Common myeloid progenitor, CD34-positive (primary cell): ENCODE measurements around the gene KHDC3L.

ENCODE experiments used
- CTCF ChIA-PET: fragments of 350-600 bp; sonication (Branson Sonifier 250); formaldehyde crosslinking; loops from one replicate; lab custom pipeline; 2021; ENCODE audit warnings: antibody characterized with exemption; lab: Charles Lee
- POLR2A ChIA-PET: fragments of 350-600 bp; sonication (Branson Sonifier 250); formaldehyde crosslinking; loops from one replicate; lab custom pipeline; 2021; ENCODE audit warnings: antibody characterized with exemption; lab: Charles Lee
- DNase-seq, 3 donors: peaks; one replicate each; pipeline versions ENCODE4 v3.0.0 to v3.0.0-alpha.2; 2013
- H3K27ac ChIP-seq, 2 experiments: 1 replicate in 1 of 2; 2 replicates in 1 of 2; pipeline ENCODE4 v1.7.0; 2013; ENCODE audit warnings: inconsistent platforms in 2 of 2, low read length in 2 of 2, mild to moderate bottlenecking in 2 of 2, low read depth in 1 of 2, moderate library complexity in 1 of 2; ENCODE audit not compliant: severe bottlenecking in 2 of 2, insufficient read depth in 1 of 2, poor library complexity in 1 of 2
- H3K27me3 ChIP-seq, 5 experiments: replicated peaks in 2 of 5; 1 replicate in 3 of 5; 2 replicates in 2 of 5; pipeline versions ENCODE4 v1.6.1 to v1.7.0; 2013; ENCODE audit warnings: low read length in 4 of 5, mild to moderate bottlenecking in 2 of 5, moderate library complexity in 2 of 5, inconsistent platforms in 1 of 5; ENCODE audit not compliant: insufficient read depth in 5 of 5, control insufficient read depth in 4 of 5
- H3K36me3 ChIP-seq, 4 experiments: 1 replicate in 2 of 4; 2 replicates in 2 of 4; pipeline versions ENCODE4 v1.6.1 to v1.7.0; 2013; ENCODE audit warnings: low read length in 3 of 4, control low read depth in 1 of 4, mild to moderate bottlenecking in 1 of 4; ENCODE audit not compliant: control insufficient read depth in 4 of 4, insufficient read depth in 4 of 4
- H3K4me1 ChIP-seq, 4 experiments: 1 replicate in 3 of 4; 2 replicates in 1 of 4; pipeline versions ENCODE4 v1.6.1 to v1.7.1; 2013; ENCODE audit warnings: low read length in 3 of 4, mild to moderate bottlenecking in 3 of 4, control low read depth in 1 of 4, inconsistent platforms in 1 of 4, moderate library complexity in 1 of 4; ENCODE audit not compliant: control insufficient read depth in 4 of 4, insufficient read depth in 4 of 4; ENCODE audit errors: control extremely low read depth in 1 of 4
- H3K4me3 ChIP-seq, 7 experiments: 1 replicate in 4 of 7; 2 replicates in 3 of 7; pipeline versions ENCODE4 v1.5.1 to v1.7.0; 2013; ENCODE audit warnings: mild to moderate bottlenecking in 7 of 7, low read length in 6 of 7, moderate library complexity in 6 of 7, inconsistent platforms in 2 of 7, low read depth in 2 of 7, control low read depth in 1 of 7; ENCODE audit not compliant: insufficient read depth in 4 of 7, control insufficient read depth in 1 of 7; ENCODE audit errors: extremely low read depth in 1 of 7
- H3K9me3 ChIP-seq, 5 experiments: 1 replicate in 4 of 5; 2 replicates in 1 of 5; pipeline versions ENCODE4 v1.6.1 to v1.7.1; 2013; ENCODE audit warnings: low read length in 4 of 5, mild to moderate bottlenecking in 2 of 5, inconsistent platforms in 1 of 5, low read depth in 1 of 5, moderate library complexity in 1 of 5; ENCODE audit not compliant: control insufficient read depth in 4 of 5, insufficient read depth in 2 of 5; ENCODE audit errors: control extremely low read depth in 1 of 5
- WGBS: methylation state at CpG from one replicate; pipeline ENCODE4 v1.1.5; 2013; ENCODE audit not compliant: insufficient coverage; 5-methylcytosine and 5-hydroxymethylcytosine counted together

Gene KHDC3L

DNA sequence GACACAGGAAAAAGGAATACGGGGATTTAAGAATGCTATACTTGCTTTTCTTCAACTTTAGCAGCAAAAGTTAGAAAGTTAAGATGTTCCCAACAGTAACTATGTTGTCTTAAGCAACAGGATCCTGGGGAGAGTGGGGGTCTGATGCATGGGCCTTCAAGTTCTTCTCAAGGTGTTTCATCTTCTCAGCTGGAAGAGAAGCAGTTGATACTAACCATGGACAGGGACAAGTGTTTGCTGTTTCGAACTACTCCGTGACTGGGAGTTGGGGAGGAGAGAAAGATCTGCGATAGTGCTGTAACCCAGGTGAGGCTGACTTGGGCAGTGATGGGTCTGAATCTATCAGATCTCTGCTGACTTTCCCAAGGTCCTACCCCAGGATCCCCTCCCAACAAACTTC is 6.2 kb downstream of the KHDC3L start:
- no peak overlapping the region for H3K27ac ChIP-seq
- 100% methylated on average over 1 of the region's 4 CpGs for WGBS
- no peaks in the 10 kb centered on the region for H3K36me3 ChIP-seq
- POLR2A ChIA-PET: no interaction called here
- no peak overlapping the region for H3K4me3 ChIP-seq
- CTCF ChIA-PET: no interaction called here
- H3K4me1 ChIP-seq: no peaks in the 10 kb centered on the region
- DNase-seq: no peak
- no peaks in the 10 kb centered on the region for H3K27me3 ChIP-seq
- H3K9me3 ChIP-seq: peaks cover 0 to 17% (median 9%) of the 10 kb centered on the region in 5 experiments

DNA sequence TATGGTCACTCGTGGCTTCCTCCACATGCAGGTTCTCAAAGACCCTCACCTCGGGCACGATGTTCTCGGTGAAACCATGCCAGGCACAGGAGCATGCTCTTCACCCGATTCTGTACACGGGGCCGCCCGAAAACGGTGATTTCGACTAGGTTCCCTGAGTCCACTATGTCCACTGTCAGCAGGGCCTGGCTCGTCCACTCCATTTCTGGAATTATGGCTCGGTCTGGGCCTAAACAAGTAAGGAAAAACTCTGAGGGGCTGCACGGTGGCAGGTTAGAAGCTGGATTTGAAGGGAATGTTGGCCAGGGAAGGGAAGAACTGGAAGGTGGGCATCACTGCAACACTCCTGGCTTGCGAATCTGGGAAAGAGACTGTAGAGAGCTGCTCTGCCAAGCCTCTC is 6.7 kb downstream of the KHDC3L start:
- 93% methylated on average over 14 of the region's 14 CpGs for WGBS
- no peak for DNase-seq
- POLR2A ChIA-PET: no interaction called here
- H3K9me3 ChIP-seq: peaks cover 0 to 17% (median 9%) of the 10 kb centered on the region in 5 experiments
- H3K27me3 ChIP-seq: no peaks in the 10 kb centered on the region
- no peaks in the 10 kb centered on the region for H3K36me3 ChIP-seq
- H3K4me3 ChIP-seq: no peak overlapping the region
- H3K27ac ChIP-seq: no peak overlapping the region
- no peaks in the 10 kb centered on the region for H3K4me1 ChIP-seq
- CTCF ChIA-PET: no interaction called here

DNA sequence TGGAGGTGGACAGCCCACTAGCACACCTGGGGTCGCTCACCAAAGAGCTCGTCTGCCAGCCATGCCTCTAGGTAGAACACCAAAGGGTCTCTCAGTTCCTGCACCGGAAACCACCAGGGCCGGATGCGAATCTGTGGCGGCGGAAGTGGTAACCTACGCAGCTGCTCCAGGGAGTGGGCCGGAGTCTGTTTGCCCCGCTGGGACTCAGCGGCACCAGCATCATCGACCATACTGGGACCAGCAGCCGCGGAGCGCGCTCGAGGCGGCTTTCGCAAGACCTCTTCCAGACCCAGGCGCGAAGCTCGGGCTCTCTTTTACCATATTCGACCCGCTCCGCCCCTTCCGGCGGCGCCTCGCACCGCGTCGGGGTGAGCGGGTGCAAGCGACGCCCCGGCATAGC is 7.1 kb downstream of the KHDC3L start, which contains the start of gene OOEP:
Gene OOEP (minus strand): TSS at position 335 of the 400 bp plus-strand sequence. CDS start 105 bp downstream, at position 230.
- 98% methylated on average over 36 of the region's 36 CpGs for WGBS
- CTCF ChIA-PET: no interaction called here

DNA sequence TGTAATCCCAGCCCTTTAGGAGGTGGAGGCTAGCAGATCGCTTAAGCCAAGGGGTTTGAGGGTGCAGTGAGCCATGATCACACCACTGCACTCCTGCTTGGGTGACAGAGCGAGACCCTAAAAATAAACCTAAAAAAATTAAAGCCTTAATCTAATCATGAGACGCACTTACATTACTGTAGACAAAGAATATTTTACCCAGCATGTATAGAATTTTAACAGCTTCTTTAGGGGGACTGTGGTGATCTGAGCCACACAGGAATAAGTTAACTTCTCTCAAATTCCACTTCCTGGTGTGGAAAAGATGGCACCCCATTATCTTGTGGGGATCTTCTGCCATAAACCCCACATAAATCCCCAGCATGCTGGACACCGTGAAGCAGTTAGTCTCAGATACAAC is 9.5 kb downstream of the KHDC3L start:
- CTCF ChIA-PET: no interaction called here
- DNase-seq: no peak
- H3K4me1 ChIP-seq: no peaks in the 10 kb centered on the region
- H3K36me3 ChIP-seq: no peaks in the 10 kb centered on the region
- no peaks in the 10 kb centered on the region for H3K27me3 ChIP-seq
- POLR2A ChIA-PET: no interaction called here
- peaks cover 0 to 17% (median 9%) of the 10 kb centered on the region in 5 experiments for H3K9me3 ChIP-seq
- no peak overlapping the region for H3K4me3 ChIP-seq
- WGBS: 94% methylated on average over 2 of the region's 4 CpGs
- no peak overlapping the region for H3K27ac ChIP-seq

More for the DNA sequence above, 7.1 kb downstream of the KHDC3L start, which contains the start of gene OOEP:
- peaks cover 0 to 17% (median 9%) of the 10 kb centered on the region in 5 experiments for H3K9me3 ChIP-seq
- no peaks in the 10 kb centered on the region for H3K36me3 ChIP-seq
- DNase-seq: no peak
- no peak within 1 kb of the TSS for H3K27ac ChIP-seq
- no peak within 1 kb of the TSS for H3K4me3 ChIP-seq
- H3K4me1 ChIP-seq: no peaks in the 10 kb centered on the region
- POLR2A ChIA-PET: no interaction called here
- no peaks in the 10 kb centered on the region for H3K27me3 ChIP-seq

DNA sequence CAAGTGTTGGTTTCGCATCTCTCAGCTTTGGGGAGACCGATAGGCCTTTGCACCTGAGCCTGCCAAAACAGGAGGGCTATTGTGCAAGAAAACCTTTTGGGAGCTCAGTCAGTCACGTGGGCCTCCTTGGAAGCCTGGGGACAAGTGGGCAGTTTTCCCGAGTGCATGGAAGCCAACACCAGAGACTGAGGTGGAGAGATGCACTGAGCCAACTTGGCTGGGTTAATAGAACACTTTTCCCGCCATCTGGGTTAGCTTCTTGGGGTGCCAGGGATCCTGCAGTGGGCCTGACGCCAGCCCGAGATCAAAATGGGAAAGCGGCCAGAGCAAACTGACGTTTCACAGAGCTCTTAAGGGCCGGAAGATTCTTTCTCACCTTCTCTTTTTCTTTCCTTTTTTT is 10.1 kb downstream of the KHDC3L start:
- POLR2A ChIA-PET: no interaction called here
- no peak for DNase-seq
- no peak overlapping the region for H3K4me3 ChIP-seq
- no peaks in the 10 kb centered on the region for H3K36me3 ChIP-seq
- CTCF ChIA-PET: no interaction called here
- no peak overlapping the region for H3K27ac ChIP-seq
- H3K27me3 ChIP-seq: no peaks in the 10 kb centered on the region
- 96% methylated on average over 7 of the region's 10 CpGs for WGBS
- H3K4me1 ChIP-seq: no peaks in the 10 kb centered on the region
- peaks cover 0 to 17% (median 9%) of the 10 kb centered on the region in 5 experiments for H3K9me3 ChIP-seq

DNA sequence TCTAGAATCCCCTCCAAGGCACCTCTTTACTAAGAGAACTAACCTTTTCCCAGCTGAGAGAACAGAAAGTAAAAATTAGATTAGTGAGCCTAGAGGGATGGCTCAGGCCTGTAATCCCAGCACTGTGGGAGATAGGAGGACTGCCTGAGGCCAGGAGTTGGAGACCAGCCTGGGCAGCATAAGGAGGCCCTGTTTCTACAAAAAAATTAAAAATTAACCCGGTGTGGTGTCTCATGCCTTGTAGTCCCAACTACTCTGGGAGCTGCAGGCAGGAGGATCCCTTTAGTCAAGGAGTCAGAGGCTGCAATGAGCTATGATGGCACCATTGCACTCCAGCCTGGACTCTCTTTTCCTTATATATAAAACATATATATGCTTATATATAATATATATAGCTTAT is 12.8 kb downstream of the KHDC3L start:
- Histone ChIP-seq H3K4me3 (no peak overlapping the region), H3K27me3 (no peaks in the 10 kb centered on the region), H3K27ac (no peak overlapping the region), H3K4me1 (no peaks in the 10 kb centered on the region), H3K9me3 (peaks cover 0 to 16% (median 5%) of the 10 kb centered on the region in 5 experiments), H3K36me3 (no peaks in the 10 kb centered on the region)
- 100% methylated on average over 1 of the region's 1 CpG for WGBS
- ChIA-PET CTCF (no interaction called here), POLR2A (no interaction called here)
- DNase-seq: no peak

DNA sequence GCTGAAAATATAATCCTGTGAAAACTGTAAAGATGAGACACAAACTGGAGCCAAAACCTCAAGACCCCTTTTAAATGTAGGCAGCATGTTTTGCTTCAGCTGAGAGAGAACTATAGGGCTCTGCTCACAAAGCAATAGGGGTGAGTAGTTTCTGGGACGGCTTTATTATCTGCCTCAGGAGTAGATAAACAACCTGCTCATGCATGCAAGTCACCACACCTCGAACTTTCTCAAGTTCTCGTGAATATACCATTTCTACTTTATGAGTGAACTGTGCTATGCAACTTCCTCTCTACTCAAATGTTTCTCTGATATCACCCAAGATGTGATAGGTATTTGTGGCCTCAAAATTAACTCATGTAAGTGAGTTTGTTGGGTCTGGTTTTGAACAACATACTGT is 14.8 kb downstream of the KHDC3L start:
- no CpG with 5 or more reads among the region's 3 CpGs for WGBS
- Histone ChIP-seq H3K9me3 (peaks cover 0 to 4% (median 4%) of the 10 kb centered on the region in 5 experiments), H3K36me3 (no peaks in the 10 kb centered on the region), H3K4me1 (no peaks in the 10 kb centered on the region), H3K27ac (no peak overlapping the region), H3K27me3 (no peaks in the 10 kb centered on the region), H3K4me3 (no peak overlapping the region)
- ChIA-PET POLR2A (no interaction called here), CTCF (interaction anchor here (0.6 to 1.7 kb wide), 2 partner anchors 11 to 56 kb away, joined by 3 read pairs; no protein-coding TSS in a partner anchor)
- DNase-seq: no peak
